HK-2 (cell line): ENCODE measurements around the gene EGR1.
"Not testable (repeated sequence)": the region's sequence is repeated elsewhere in the genome, so short reads cannot be mapped to it uniquely, and the experiment has no call there.

ENCODE experiments used
- DNase-seq: peaks from one replicate; pipeline ENCODE4 v3.0.0-alpha.2; 2018; ENCODE audit not compliant: unreplicated experiment

Gene EGR1

DNA sequence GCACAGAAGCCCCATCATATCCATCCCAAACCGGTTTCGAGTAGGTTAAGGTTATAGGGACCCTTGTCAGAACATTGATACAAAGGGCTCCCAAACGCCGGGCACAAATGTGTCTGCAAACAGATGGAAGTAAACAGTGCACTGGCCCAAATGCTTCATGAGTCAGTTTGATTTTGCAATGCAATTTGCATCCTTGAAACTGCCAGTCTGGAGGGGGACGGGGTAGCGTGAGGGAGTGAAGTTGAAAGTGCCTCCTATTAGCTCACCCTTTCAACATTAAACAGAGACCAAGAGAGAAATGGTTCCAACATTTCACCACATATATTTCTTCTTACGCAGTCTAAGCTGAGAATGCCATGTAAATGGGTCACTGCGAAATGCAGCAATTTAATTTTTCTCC, 42.2 kb downstream of the EGR1 start:
- DNase-seq = not testable (repeated sequence)

DNA sequence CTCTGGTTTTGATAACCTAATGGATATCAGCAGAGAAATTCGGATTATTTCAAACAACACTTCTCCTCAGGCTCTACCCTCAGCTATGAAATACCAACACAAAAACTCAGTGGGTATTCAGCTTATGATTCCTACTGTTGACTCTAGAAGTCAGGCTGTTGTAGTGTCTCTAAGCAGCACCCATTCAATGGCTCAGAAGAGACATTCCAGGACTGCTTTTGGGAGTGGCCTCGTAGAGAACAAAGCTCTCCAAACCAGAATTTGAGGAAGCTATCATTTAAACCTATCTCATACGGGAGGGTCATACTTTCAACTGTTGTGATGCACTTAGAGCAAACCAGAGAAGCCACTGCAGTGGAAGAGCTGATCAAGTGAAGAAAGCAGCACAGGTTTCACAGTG, 43.7 kb downstream of the EGR1 start:
- DNase-seq = no peak

DNA sequence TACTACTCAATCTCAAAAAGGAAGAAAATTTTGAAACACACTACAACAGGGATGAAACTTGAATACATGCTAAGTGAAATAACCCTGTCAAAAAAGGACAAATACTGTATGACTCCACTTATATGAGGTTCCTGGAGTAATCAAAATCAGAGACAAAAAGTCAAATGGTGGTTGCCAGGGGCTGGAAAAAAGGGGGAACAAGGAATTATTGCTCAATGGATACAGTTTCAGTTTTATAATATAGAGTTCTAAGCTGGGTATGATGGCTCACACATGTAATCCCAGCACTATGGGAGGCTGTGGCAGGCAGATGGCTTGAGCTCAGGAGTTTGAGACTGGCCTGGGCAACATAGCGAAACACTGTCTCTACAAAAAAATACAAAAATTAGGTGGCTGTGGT, 48.7 kb downstream of the EGR1 start:
- no peak for DNase-seq

DNA sequence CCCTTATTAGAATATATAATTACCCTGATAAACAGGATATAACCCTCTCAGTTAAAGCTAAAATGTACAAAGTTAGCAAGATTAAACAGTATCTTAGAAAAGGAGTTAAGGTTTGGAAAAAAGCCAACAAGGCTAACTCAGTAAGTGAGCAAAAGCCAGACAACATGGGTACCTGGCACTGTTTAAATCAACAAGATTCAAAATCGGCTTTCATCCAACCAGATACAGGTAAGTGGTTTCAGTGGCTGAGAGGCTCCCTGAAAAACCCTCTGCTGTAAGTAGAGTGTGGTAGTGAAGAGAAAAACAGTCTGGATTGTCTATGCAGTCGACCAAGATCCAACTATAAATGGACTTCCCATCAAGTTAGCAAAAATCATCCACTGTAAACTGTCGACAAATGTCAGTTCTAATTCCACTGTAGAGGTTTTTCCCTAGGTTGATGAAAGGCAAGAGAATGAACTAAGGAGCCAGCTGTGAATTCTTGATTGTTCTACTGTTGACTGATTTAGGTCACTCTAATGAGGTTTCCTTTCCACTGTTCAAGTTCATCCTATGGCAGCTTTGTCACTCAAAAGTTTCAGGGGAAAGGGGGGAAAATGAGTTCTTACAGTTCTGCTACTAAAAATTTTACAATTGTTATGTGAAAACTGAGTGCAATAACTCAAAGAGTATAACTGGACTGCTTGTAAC, 50.4 kb downstream of the EGR1 start:
- no peak for DNase-seq

DNA sequence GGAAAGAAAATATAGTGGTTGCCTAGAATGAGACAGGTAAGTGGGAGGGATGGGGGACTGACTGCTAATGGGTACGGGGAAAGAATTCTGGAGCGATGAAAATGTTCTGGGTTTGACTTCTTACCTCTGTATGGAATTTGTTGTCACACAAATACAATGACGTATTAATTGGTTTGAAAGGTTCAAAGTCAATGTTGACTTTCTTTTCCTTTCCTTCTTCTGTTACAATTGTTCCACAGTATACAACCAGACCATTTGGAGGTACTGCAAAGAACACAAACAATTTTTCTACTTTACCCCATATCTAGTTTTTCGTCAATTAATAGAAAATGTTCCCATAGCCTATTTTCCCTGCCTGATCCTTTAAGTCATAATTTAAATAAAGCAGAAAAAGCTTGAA, 52.2 kb downstream of the EGR1 start:
- DNase-seq = no peak
